DMS79 treated with DMSO at 0.1 percent for 48 hours (cell line): ENCODE measurements around the gene URB1.
"Not testable (repeated sequence)": the region's sequence is repeated elsewhere in the genome, so short reads cannot be mapped to it uniquely, and the experiment has no call there.

Experiments
- DNase-seq: peaks from one replicate; lab custom pipeline; 2025; lab: John Stamatoyannopoulos, UW

The URB1 gene

DNA sequence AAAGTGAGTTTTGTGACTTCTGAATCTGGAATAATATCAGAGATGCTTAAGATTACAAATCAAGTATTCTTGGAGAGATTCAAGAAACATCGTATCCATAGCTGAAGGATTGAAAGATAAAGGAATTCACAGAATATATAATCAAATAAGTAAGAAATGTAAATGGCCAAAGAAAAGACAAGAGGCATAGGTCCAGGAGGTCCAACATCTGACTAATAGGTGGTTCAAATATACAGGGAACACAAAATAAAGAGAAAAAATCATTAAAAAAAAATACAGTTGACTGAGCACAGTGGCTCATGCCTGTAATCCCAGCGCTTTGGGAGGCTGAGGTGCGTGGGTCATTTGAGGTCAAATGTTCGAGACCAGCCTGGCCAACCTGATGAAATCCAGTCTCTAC is 107.3 kb downstream of the URB1 start:
- DNase-seq = no peak

DNA sequence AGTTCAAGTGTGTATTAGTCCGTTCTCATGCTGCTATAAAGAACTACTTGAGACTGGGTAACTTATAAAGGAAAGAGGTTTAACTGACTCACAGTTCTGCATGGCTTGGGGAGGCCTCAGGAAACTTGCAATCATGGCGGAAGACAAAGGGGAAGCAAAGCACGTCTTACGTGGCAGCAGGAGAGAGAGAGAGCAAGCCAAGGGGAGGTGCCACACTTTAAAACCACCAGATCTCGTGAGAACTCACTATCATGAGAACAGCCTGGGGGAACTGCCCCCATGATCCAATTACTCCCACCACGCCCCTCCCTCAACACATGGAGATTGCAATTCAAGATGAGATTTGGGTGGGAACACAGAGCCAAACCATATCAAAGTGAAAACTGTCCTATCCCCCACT is 109.8 kb downstream of the URB1 start:
- DNase-seq = no peak

- no peak for DNase-seq
These were observed 111.3 kb downstream of the URB1 start for GRCh38 chr21:32281531-32281930.

DNA sequence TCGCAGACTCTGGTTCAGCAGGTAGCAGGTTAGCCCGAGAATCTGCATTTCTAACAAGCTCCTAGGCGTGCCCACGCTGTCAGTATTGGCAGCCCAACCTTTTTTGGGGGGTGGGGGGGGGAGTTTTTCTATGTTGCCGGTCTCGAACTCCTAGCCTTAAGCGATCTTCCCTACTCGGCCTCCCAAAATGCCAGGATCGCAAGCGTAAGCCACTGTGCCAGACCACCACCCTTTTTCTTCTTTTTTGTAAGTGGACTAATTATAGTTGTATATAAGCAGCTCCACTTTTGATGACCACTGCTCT is 113.5 kb downstream of the URB1 start:
- DNase-seq = peak; percentile 32

GRCh38 chr21:32278518-32279376 is 114.1 kb downstream of the URB1 start, which contains the start of gene MIS18A:
TSS of gene MIS18A (minus strand) at chr21:32279049. CDS start at chr21:32279014, 35 bp downstream.
- DNase-seq = peak; percentile 96

DNA sequence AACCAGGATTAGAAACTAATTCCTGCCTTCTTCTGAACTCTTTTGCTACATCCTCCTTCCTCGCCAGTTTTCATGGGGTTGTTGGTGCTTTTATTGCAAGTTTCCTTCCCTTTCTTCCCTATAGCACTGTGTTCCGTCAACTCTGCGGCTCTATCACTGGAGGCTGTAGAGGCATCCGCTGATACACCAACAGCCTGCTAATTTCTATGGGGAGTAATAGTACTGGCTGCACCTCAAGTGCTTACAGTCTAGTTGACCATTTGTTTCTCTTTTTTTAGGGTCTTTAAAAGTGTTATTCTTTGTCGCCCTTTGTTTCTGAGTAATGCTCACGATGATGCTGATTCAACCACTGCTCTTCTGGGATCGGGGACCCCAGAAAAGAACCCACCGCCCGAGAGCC is 114.7 kb downstream of the URB1 start:
- DNase-seq = peak; percentile 5

- no peak for DNase-seq
These were observed 116.1 kb downstream of the URB1 start for GRCh38 chr21:32276671-32277070.

- no peak for DNase-seq
These were observed 122.1 kb downstream of the URB1 start for GRCh38 chr21:32270748-32271147.

GRCh38 chr21:32265321-32265720 is 127.5 kb downstream of the URB1 start:
- not testable (repeated sequence) for DNase-seq

- DNase-seq = no peak
These were observed 130.9 kb downstream of the URB1 start for GRCh38 chr21:32261929-32262328.
